Measurements from ENCODE around the gene ITGA2B. TPM values are rescaled to one million over a fixed set of nuclear protein-coding genes. Genes with fewer than 3 reads are reported as not detected.
A peak's percentile ranks its signal among the peaks of the same experiment; 100 is the strongest.
"Not testable (repeated sequence)": the region's sequence is repeated elsewhere in the genome, so short reads cannot be mapped to it uniquely, and the experiment has no call there.

ITGA2B gene
- total and polyA plus RNA-seq, 2 experiments from 2014 or later = 0.77 to 3.6 TPM

- H3K9me3 ChIP-seq (ENCODE audit: low read depth) = no peaks in the 10 kb centered on the region
- H3K9me2 ChIP-seq (replicated peaks; ENCODE audit: insufficient read depth) = no peaks in the 10 kb centered on the region
- H3K79me2 ChIP-seq = peaks cover 8% of the 10 kb centered on the region
- no peak overlapping the region for H3K27ac ChIP-seq
- 87% methylated on average over 7 of the region's 7 CpGs for WGBS (ENCODE audit: low lambda C conversion rate, missing lambda C conversion rate)
- no peak overlapping the region for H3K4me2 ChIP-seq
- H3K27me3 ChIP-seq = no peaks in the 10 kb centered on the region
- no peak for DNase-seq (ENCODE audit: low spot score)
- no peaks in the 10 kb centered on the region for H4K20me1 ChIP-seq (ENCODE audit: insufficient read depth, poor library complexity, severe bottlenecking)
- peaks cover 5% of the 10 kb centered on the region for H3K4me1 ChIP-seq (ENCODE audit: insufficient read depth)
- H3K4me3 ChIP-seq = no peak overlapping the region
- H3K36me3 ChIP-seq (replicated peaks; ENCODE audit: insufficient read depth, low read depth) = no peaks in the 10 kb centered on the region
- TF ChIP-seq EZH2phosphoT487 (IDR thresholded peaks at IDR 0.05; ENCODE audit: low read depth, severe bottlenecking, unreplicated experiment) = no peak
- TF ChIP-seq CTCF (IDR thresholded peaks at IDR 0.05; ENCODE audit: poor library complexity) = no peak
- TF ChIP-seq EZH2 (IDR thresholded peaks at IDR 0.05; ENCODE audit: borderline replicate concordance) = no peak
- no peak overlapping the region for H2AFZ ChIP-seq
Measured at GRCh38 chr17:44367231-44367979, 22.0 kb downstream of the ITGA2B start.

DNA sequence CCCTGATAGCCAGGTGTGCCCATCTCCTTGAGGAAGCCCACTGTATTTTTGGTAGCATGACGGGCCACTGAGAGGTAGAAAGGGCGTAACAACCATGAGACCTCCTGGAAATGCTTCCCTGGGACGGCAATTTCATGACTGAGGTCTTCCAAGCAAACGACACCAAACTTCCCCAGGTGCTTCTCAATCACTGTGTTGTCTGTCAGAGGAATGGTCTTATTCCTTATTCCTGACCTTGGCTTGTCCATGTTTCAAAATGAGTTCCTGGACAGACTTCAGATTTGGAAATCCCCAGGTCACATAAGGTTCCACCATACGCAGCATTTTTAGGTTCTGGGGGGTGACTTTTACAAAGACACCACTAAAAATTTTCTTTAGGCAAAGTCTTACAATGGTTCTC, 24.4 kb downstream of the ITGA2B start:
- H2AFZ ChIP-seq; H3K4me2 ChIP-seq; H3K36me3 ChIP-seq (replicated peaks; ENCODE audit: insufficient read depth, low read depth); H3K79me2 ChIP-seq; H3K9me3 ChIP-seq (ENCODE audit: low read depth); H3K27me3 ChIP-seq; H3K9me2 ChIP-seq (replicated peaks; ENCODE audit: insufficient read depth); H3K4me3 ChIP-seq; DNase-seq (ENCODE audit: low spot score); H3K27ac ChIP-seq: not testable (repeated sequence)
- Histone ChIP-seq H4K20me1 (ENCODE audit: insufficient read depth, poor library complexity, severe bottlenecking) (peaks cover 13% of the 10 kb centered on the region), H3K4me1 (ENCODE audit: insufficient read depth) (peaks cover 24% of the 10 kb centered on the region)
- 91% methylated on average over 5 of the region's 5 CpGs for WGBS (ENCODE audit: low lambda C conversion rate, missing lambda C conversion rate)

- peak within 1 kb of the TSS; percentile 98 for H3K4me3 ChIP-seq
- H3K79me2 ChIP-seq = peaks cover 8% of the 10 kb centered on the region
- DNase-seq (ENCODE audit: low spot score) = peak; percentile 89
- WGBS (ENCODE audit: low lambda C conversion rate, missing lambda C conversion rate) = 3% methylated on average over 13 of the region's 63 CpGs
- H3K27me3 ChIP-seq = no peaks in the 10 kb centered on the region
- H3K9me3 ChIP-seq (ENCODE audit: low read depth) = no peaks in the 10 kb centered on the region
- H2AFZ ChIP-seq = peak within 1 kb of the TSS; percentile 90
- no peaks in the 10 kb centered on the region for H3K36me3 ChIP-seq (replicated peaks; ENCODE audit: insufficient read depth, low read depth)
- peaks cover 24% of the 10 kb centered on the region for H3K4me1 ChIP-seq (ENCODE audit: insufficient read depth)
- no peaks in the 10 kb centered on the region for H3K9me2 ChIP-seq (replicated peaks; ENCODE audit: insufficient read depth)
- no peak for TF ChIP-seq EZH2 (IDR thresholded peaks at IDR 0.05; ENCODE audit: borderline replicate concordance)
- TF ChIP-seq EZH2phosphoT487 (IDR thresholded peaks at IDR 0.05; ENCODE audit: low read depth, severe bottlenecking, unreplicated experiment) = no peak
- TF ChIP-seq CTCF (IDR thresholded peaks at IDR 0.05; ENCODE audit: poor library complexity) = peak; percentile 59
- peak within 1 kb of the TSS; percentile 99 for H3K4me2 ChIP-seq
- H4K20me1 ChIP-seq (ENCODE audit: insufficient read depth, poor library complexity, severe bottlenecking) = peaks cover 13% of the 10 kb centered on the region
- peak within 1 kb of the TSS; percentile 58 for H3K27ac ChIP-seq
Measured at GRCh38 chr17:44363613-44364159, 25.8 kb downstream of the ITGA2B start, which contains the start of gene FAM171A2. FAM171A2 (minus strand) TSS chr17:44363853; CDS start chr17:44363714, 139 bp downstream.

DNA sequence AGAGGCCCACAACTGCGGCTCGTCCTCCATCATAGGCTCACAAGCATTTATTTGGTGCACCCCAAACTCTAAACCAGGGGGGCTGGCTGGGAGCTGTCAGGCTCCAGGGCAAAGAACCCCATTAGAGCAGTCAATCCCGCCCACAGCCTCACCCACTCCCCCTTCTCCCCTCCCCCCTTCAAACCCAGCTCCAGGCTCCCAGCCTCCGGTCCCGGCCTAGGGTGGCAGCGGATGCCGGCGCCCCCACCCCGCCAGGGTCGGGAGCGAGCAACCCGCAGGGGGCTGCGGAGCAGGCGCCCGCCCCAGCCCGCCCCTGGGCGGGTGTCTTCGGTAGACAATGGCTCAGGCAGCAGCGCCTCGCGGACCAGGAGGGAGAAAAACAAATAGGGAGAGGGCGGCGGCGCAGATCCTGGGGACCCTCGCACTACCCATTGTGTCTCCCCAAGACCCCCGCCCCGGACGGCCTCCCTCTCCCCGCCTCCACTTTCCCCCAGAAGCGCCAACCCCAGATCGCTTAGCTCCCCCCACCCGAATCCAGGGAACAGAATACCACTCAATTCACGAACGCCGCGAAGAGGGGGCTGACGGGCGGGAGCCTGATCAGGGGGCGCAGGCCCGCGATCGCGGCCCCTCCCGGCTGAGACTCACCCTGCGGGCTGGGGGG, 26.4 kb downstream of the ITGA2B start:
- Histone ChIP-seq H3K27ac (peak overlapping the region; percentile 58), H3K27me3 (no peaks in the 10 kb centered on the region), H3K36me3 (replicated peaks; ENCODE audit: insufficient read depth, low read depth) (no peaks in the 10 kb centered on the region), H3K4me1 (ENCODE audit: insufficient read depth) (peaks cover 24% of the 10 kb centered on the region), H3K9me3 (ENCODE audit: low read depth) (no peaks in the 10 kb centered on the region), H3K4me3 (peak overlapping the region; percentile 98), H2AFZ (peak overlapping the region; percentile 90), H3K4me2 (peak overlapping the region; percentile 99), H4K20me1 (ENCODE audit: insufficient read depth, poor library complexity, severe bottlenecking) (peaks cover 13% of the 10 kb centered on the region), H3K9me2 (replicated peaks; ENCODE audit: insufficient read depth) (no peaks in the 10 kb centered on the region), H3K79me2 (peaks cover 8% of the 10 kb centered on the region)
- WGBS (ENCODE audit: low lambda C conversion rate, missing lambda C conversion rate) = 3% methylated on average over 17 of the region's 45 CpGs
- peak; percentile 42 for DNase-seq (ENCODE audit: low spot score)
- TF ChIP-seq CTCF (IDR thresholded peaks at IDR 0.05; ENCODE audit: poor library complexity) (no peak), EZH2 (IDR thresholded peaks at IDR 0.05; ENCODE audit: borderline replicate concordance) (no peak), EZH2phosphoT487 (IDR thresholded peaks at IDR 0.05; ENCODE audit: low read depth, severe bottlenecking, unreplicated experiment) (no peak)

Data from hepatocyte (in vitro differentiated cells).